Hepatocyte (in vitro differentiated cells): ENCODE results near the gene CYP27C1.

Source experiments
- CTCF ChIP-seq: fragments of 200-600 bp; sonication (generic); IDR thresholded peaks from 2 replicates; pipeline ENCODE4 v1.5.1; 2016; ENCODE audit warnings: antibody characterized with exemption, mild to moderate bottlenecking; ENCODE audit not compliant: poor library complexity
- EZH2 ChIP-seq: fragments of 200-600 bp; sonication (generic); IDR thresholded peaks from 2 replicates; pipeline ENCODE4 v1.6.1; 2016; ENCODE audit warnings: antibody characterized with exemption, mild to moderate bottlenecking, borderline replicate concordance
- EZH2phosphoT487 ChIP-seq: fragments of 200-600 bp; sonication (generic); IDR thresholded peaks from one replicate; pipeline ENCODE4 v1.6.1; 2018; ENCODE audit warnings: antibody characterized with exemption, mild to moderate bottlenecking, low read depth, moderate library complexity; ENCODE audit not compliant: unreplicated experiment, severe bottlenecking

GRCh38 chr2:127191331-127192219, 28.5 kb downstream of the CYP27C1 start:
- TF ChIP-seq EZH2phosphoT487 = no peak
- TF ChIP-seq CTCF = no peak
- TF ChIP-seq EZH2 = no peak
